Measurements from ENCODE around the gene HIRA. TPM values are rescaled to one million over a fixed set of nuclear protein-coding genes. Genes with fewer than 3 reads are reported as not detected.
"Not testable (repeated sequence)": the region's sequence is repeated elsewhere in the genome, so short reads cannot be mapped to it uniquely, and the experiment has no call there.

The HIRA gene
- polyA plus RNA-seq, 1 donor from 2014 or later, result 38.1 TPM

DNA sequence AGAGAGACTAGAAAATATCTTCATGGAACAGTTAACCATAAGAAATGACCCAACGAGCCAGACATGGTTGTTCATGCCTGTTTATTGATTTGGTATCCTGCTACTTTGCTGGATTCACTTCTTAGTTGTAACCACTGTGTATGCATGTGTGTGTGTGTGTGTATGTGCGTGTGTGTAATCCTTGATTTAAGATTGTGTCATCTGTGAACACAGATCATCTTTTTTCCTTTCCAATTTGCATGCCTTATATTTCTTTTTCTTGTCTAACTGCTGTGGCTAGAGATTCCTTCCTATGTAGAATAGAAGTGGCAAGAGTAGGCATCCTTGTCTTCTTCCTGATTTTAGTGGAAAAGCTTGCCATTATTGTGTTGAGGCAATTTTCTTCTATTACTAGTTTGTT lies 123.7 kb downstream of the HIRA start:
- no peak overlapping the region for H3K4me3 ChIP-seq (ENCODE audit: low read length)
- no peaks in the 10 kb centered on the region for H3K27me3 ChIP-seq (ENCODE audit: insufficient read depth, low read depth, low read length)
- no peaks in the 10 kb centered on the region for H3K9me2 ChIP-seq (ENCODE audit: insufficient read depth, low read length)
- no peaks in the 10 kb centered on the region for H3K79me2 ChIP-seq (replicated peaks; ENCODE audit: insufficient read depth, low read length)
- no peaks in the 10 kb centered on the region for H3K36me3 ChIP-seq (ENCODE audit: insufficient read depth, low read length)
- no peak overlapping the region for H2AFZ ChIP-seq (ENCODE audit: low read depth, low read length)
- H3F3A ChIP-seq (ENCODE audit: insufficient read depth, low read length, poor library complexity, severe bottlenecking), result no peaks in the 10 kb centered on the region
- TF ChIP-seq EZH2 (IDR thresholded peaks at IDR 0.05; ENCODE audit: borderline replicate concordance, insufficient read depth, low read length, poor library complexity, severe bottlenecking) (no peak), CTCF (IDR thresholded peaks at IDR 0.05; ENCODE audit: poor library complexity, severe bottlenecking) (no peak), POLR2AphosphoS5 (IDR thresholded peaks at IDR 0.05) (no peak), MXI1 (conservative IDR thresholded peaks at IDR 0.05; ENCODE audit: poor library complexity, severe bottlenecking) (no peak), RAD21 (conservative IDR thresholded peaks at IDR 0.05) (no peak)
- no peaks in the 10 kb centered on the region for H4K20me1 ChIP-seq (ENCODE audit: insufficient read depth)
- H3K27ac ChIP-seq (ENCODE audit: low read length), result no peak overlapping the region
- no peaks in the 10 kb centered on the region for H3K9me3 ChIP-seq (ENCODE audit: low read length)
- no peak overlapping the region for H3K4me2 ChIP-seq (ENCODE audit: low read length)
- H3K9ac ChIP-seq (ENCODE audit: low read length), result no peak overlapping the region

- not testable (repeated sequence) for H3K79me2 ChIP-seq (replicated peaks; ENCODE audit: insufficient read depth, low read length); H3F3A ChIP-seq (ENCODE audit: insufficient read depth, low read length, poor library complexity, severe bottlenecking); H2AFZ ChIP-seq (ENCODE audit: low read depth, low read length); H3K4me2 ChIP-seq (ENCODE audit: low read length); H3K9me3 ChIP-seq (ENCODE audit: low read length); H3K27me3 ChIP-seq (ENCODE audit: insufficient read depth, low read depth, low read length); H3K36me3 ChIP-seq (ENCODE audit: insufficient read depth, low read length); H3K9ac ChIP-seq (ENCODE audit: low read length); H4K20me1 ChIP-seq (ENCODE audit: insufficient read depth); H3K9me2 ChIP-seq (ENCODE audit: insufficient read depth, low read length); H3K27ac ChIP-seq (ENCODE audit: low read length); H3K4me3 ChIP-seq (ENCODE audit: low read length)
These were observed 125.0 kb downstream of the HIRA start for GRCh38 chr22:19306535-19306934.

DNA sequence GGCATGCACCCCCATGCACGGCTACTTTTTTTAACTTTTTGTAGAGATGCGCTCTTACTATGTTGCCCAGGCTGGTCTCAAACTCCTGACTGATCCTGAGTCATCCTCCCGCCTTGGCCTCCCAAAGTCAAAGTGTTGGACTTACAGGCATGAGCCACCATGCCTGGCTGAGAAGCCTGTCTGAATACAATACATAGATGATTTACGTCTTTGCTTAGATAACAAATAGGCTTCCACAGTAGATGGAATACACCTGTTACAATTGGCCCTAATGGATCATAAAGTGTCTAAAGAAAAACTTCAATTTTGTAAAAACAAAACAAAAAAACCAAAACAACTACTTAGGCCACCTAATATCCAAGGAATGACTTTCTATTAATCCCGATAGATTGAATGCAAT lies 127.0 kb downstream of the HIRA start:
- H3K36me3 ChIP-seq (ENCODE audit: insufficient read depth, low read length), result no peaks in the 10 kb centered on the region
- H4K20me1 ChIP-seq (ENCODE audit: insufficient read depth), result no peaks in the 10 kb centered on the region
- H3K27ac ChIP-seq (ENCODE audit: low read length), result no peak overlapping the region
- no peak overlapping the region for H2AFZ ChIP-seq (ENCODE audit: low read depth, low read length)
- H3K27me3 ChIP-seq (ENCODE audit: insufficient read depth, low read depth, low read length), result no peaks in the 10 kb centered on the region
- H3K79me2 ChIP-seq (replicated peaks; ENCODE audit: insufficient read depth, low read length), result no peaks in the 10 kb centered on the region
- no peak for TF ChIP-seq CTCF (IDR thresholded peaks at IDR 0.05; ENCODE audit: poor library complexity, severe bottlenecking)
- TF ChIP-seq REST (IDR thresholded peaks at IDR 0.05; ENCODE audit: borderline replicate concordance), result no peak
- no peak for TF ChIP-seq EZH2 (IDR thresholded peaks at IDR 0.05; ENCODE audit: borderline replicate concordance, insufficient read depth, low read length, poor library complexity, severe bottlenecking)
- no peak for TF ChIP-seq SMC3 (conservative IDR thresholded peaks at IDR 0.05; ENCODE audit: poor library complexity)
- no peak for TF ChIP-seq EP300 (conservative IDR thresholded peaks at IDR 0.05; ENCODE audit: poor library complexity, severe bottlenecking)
- TF ChIP-seq RAD21 (conservative IDR thresholded peaks at IDR 0.05), result no peak
- TF ChIP-seq MXI1 (conservative IDR thresholded peaks at IDR 0.05; ENCODE audit: poor library complexity, severe bottlenecking), result no peak
- TF ChIP-seq POLR2AphosphoS5 (IDR thresholded peaks at IDR 0.05), result no peak
- no peak for TF ChIP-seq TAF1 (IDR thresholded peaks at IDR 0.05; ENCODE audit: low read depth)
- H3K9ac ChIP-seq (ENCODE audit: low read length), result no peak overlapping the region
- H3K4me2 ChIP-seq (ENCODE audit: low read length), result no peak overlapping the region
- H3F3A ChIP-seq (ENCODE audit: insufficient read depth, low read length, poor library complexity, severe bottlenecking), result no peaks in the 10 kb centered on the region
- no peak overlapping the region for H3K4me3 ChIP-seq (ENCODE audit: low read length)
- no peaks in the 10 kb centered on the region for H3K9me3 ChIP-seq (ENCODE audit: low read length)
- H3K9me2 ChIP-seq (ENCODE audit: insufficient read depth, low read length), result no peaks in the 10 kb centered on the region

Data from neural cell (in vitro differentiated cells).